Progenitor cell of endocrine pancreas (in vitro differentiated cells): ENCODE measurements around the gene C4orf17. TPM values are rescaled to one million over a fixed set of nuclear protein-coding genes. Genes with fewer than 3 reads are reported as not detected.

ENCODE experiments used
- DNase-seq: peaks from one replicate; pipeline ENCODE4 v3.0.0; 2021; ENCODE audit warnings: low spot score; ENCODE audit not compliant: unreplicated experiment
- H3K27ac Mint-ChIP-seq: 2 replicates; pipeline ENCODE4 v1.8.0; 2021; ENCODE audit warnings: mild to moderate bottlenecking, moderate library complexity, mixed read lengths
- H3K27me3 Mint-ChIP-seq: 2 replicates; pipeline ENCODE4 v1.8.0; 2021; ENCODE audit warnings: mixed read lengths
- H3K36me3 Mint-ChIP-seq: 2 replicates; pipeline ENCODE4 v1.8.0; 2022; ENCODE audit warnings: mixed read lengths; ENCODE audit not compliant: insufficient read depth
- H3K4me1 Mint-ChIP-seq: 2 replicates; pipeline ENCODE4 v1.8.0; 2021; ENCODE audit warnings: low read depth, mixed read lengths
- H3K4me3 Mint-ChIP-seq: 2 replicates; pipeline ENCODE4 v1.8.0; 2021; ENCODE audit warnings: low read depth, mild to moderate bottlenecking, moderate library complexity, mixed read lengths
- H3K9me3 Mint-ChIP-seq: 2 replicates; pipeline ENCODE4 v1.8.0; 2021; ENCODE audit warnings: low read depth, mixed read lengths
- CTCF ChIP-seq: fragments of 200-600 bp; sonication (generic); IDR thresholded peaks from one replicate; pipeline ENCODE4 v1.5.0; 2021; ENCODE audit warnings: antibody characterized with exemption, mild to moderate bottlenecking; ENCODE audit not compliant: unreplicated experiment
- total RNA-seq: library from RNA; stranded (reverse); gene quantifications from 2 replicates; pipeline ENCODE4 v1.2.1, GENCODE V29; 2021

Gene C4orf17
- total RNA-seq, 1 donor from 2014 or later, result not detected

DNA sequence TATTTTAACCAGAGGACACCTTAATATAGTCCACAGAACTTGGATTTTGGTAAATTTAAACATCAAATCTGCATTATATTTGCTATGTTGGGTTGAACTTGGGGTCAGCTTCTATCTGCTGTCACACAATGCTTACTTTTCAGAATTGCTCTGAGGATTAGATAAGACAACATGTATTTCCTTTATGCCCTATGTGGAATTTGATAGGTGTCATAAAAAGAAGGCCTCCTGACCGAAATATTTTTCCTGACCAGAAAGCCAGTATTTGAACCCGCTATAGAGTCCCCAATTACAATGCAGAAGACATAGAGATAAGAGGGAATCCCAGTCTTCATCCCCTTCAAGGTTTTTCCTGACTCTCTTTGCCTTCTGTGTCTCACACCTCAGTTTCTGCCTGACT lies 67.9 kb downstream of the C4orf17 start:
- peaks cover 8% of the 10 kb centered on the region for H3K36me3 Mint-ChIP-seq
- no peak for DNase-seq
- no peaks in the 10 kb centered on the region for H3K9me3 Mint-ChIP-seq
- no peaks in the 10 kb centered on the region for H3K27me3 Mint-ChIP-seq
- H3K4me3 Mint-ChIP-seq, result no peak overlapping the region
- peak overlapping the region; percentile 31 for H3K27ac Mint-ChIP-seq
- no peak for TF ChIP-seq CTCF
- peaks cover 28% of the 10 kb centered on the region for H3K4me1 Mint-ChIP-seq

DNA sequence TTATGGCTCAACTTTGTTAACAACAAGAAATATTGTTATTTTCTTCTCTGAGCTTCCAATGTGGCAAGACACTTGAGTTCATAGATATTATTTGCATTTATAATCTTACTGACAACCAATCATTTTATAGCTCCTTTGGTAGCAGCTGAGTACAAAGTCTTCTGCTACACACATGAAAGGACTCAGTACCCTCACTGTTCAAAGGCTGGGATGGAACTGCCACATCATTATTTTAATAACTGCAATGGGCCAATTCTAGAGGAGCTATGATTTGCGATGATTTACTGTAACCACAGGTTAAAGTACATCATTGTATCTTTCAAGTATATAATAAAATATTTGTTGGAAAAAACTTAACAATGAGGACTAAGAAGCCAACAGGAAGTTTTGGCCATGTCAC lies 74.7 kb downstream of the C4orf17 start:
- Mint-ChIP-seq H3K27me3 (no peaks in the 10 kb centered on the region), H3K4me1 (peaks cover 10% of the 10 kb centered on the region), H3K9me3 (no peaks in the 10 kb centered on the region), H3K27ac (no peak overlapping the region), H3K36me3 (peaks cover 12% of the 10 kb centered on the region), H3K4me3 (no peak overlapping the region)
- no peak for TF ChIP-seq CTCF
- DNase-seq, result no peak

- H3K36me3 Mint-ChIP-seq, result peaks cover 13% of the 10 kb centered on the region
Measured at GRCh38 chr4:99586322-99586721, 75.5 kb downstream of the C4orf17 start.

GRCh38 chr4:99586797-99587196 lies 76.0 kb downstream of the C4orf17 start:
- H3K36me3 Mint-ChIP-seq, result peaks cover 11% of the 10 kb centered on the region
- H3K4me1 Mint-ChIP-seq, result peaks cover 10% of the 10 kb centered on the region
- H3K27me3 Mint-ChIP-seq, result no peaks in the 10 kb centered on the region
- no peaks in the 10 kb centered on the region for H3K9me3 Mint-ChIP-seq
- DNase-seq, result no peak
- no peak overlapping the region for H3K27ac Mint-ChIP-seq
- no peak overlapping the region for H3K4me3 Mint-ChIP-seq
- no peak for TF ChIP-seq CTCF

More at GRCh38 chr4:99586322-99586721, 75.5 kb downstream of the C4orf17 start:
- H3K27me3 Mint-ChIP-seq, result no peaks in the 10 kb centered on the region
- H3K9me3 Mint-ChIP-seq, result no peaks in the 10 kb centered on the region
- peak overlapping the region; percentile 50 for H3K27ac Mint-ChIP-seq
- TF ChIP-seq CTCF, result no peak
- H3K4me1 Mint-ChIP-seq, result peaks cover 10% of the 10 kb centered on the region
- H3K4me3 Mint-ChIP-seq, result no peak overlapping the region
- DNase-seq, result no peak

DNA sequence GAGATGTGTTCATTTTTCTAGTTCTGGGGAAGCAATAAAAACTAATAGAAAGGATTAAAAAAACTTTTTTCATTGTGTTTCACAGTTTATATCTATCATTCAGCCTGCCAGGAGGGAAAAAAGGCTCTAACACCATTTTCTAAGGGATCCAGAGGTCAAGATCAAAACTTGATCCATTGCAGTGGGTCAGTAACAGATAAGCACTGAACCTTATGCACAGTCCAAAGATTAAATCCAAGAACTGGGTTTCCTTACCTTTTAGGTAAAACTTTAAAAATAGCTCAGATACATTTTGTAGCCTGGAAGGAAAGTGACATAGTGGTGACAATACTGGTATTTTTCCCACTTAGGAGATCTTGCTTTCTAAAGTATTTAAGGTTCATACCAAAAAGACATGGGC lies 76.5 kb downstream of the C4orf17 start:
- no peak overlapping the region for H3K4me3 Mint-ChIP-seq
- no peak overlapping the region for H3K27ac Mint-ChIP-seq
- no peak for TF ChIP-seq CTCF
- peaks cover 10% of the 10 kb centered on the region for H3K4me1 Mint-ChIP-seq
- no peak for DNase-seq
- no peaks in the 10 kb centered on the region for H3K27me3 Mint-ChIP-seq
- H3K36me3 Mint-ChIP-seq, result peaks cover 8% of the 10 kb centered on the region
- no peaks in the 10 kb centered on the region for H3K9me3 Mint-ChIP-seq
